MCF 10A (cell line): ENCODE results near the gene PGBD5. TPM values are rescaled to one million over a fixed set of nuclear protein-coding genes. Genes with fewer than 3 reads are reported as not detected.

Experiments
- BruUV-seq: library from RNA; stranded (reverse); fragments of 400-500 nt; replicated peaks from 2 replicates; lab custom pipeline; 2021; lab: Mats Ljungman, UMichigan
- CTCF ChIA-PET: fragments of 300-600 bp; sonication (Branson Sonifier 250); formaldehyde crosslinking; extraction: SDS; loops from one replicate; lab custom pipeline; 2021; ENCODE audit warnings: antibody characterized with exemption, inconsistent platforms; lab: Yijun Ruan, JAX
- POLR2A ChIA-PET: fragments of 300-600, 350-650 bp; sonication (Branson Sonifier 250); formaldehyde crosslinking; extraction: SDS; loops from one replicate; lab custom pipeline; 2020; ENCODE audit warnings: antibody characterized with exemption, inconsistent platforms; lab: Yijun Ruan, JAX
- DNase-seq: peaks from one replicate; pipeline ENCODE4 v3.0.0-alpha.2; 2018; ENCODE audit not compliant: unreplicated experiment
- H3K27ac Mint-ChIP-seq: one replicate; pipeline ENCODE4 v1.8.0; 2022; ENCODE audit warnings: mild to moderate bottlenecking, low read depth, mixed read lengths; ENCODE audit not compliant: unreplicated experiment
- H3K27me3 Mint-ChIP-seq: one replicate; pipeline ENCODE4 v1.8.0; 2022; ENCODE audit warnings: mixed read lengths; ENCODE audit not compliant: insufficient read depth, unreplicated experiment
- H3K36me3 Mint-ChIP-seq: one replicate; pipeline ENCODE4 v1.8.0; 2022; ENCODE audit warnings: mild to moderate bottlenecking, moderate library complexity, mixed read lengths; ENCODE audit not compliant: insufficient read depth, unreplicated experiment
- H3K4me1 Mint-ChIP-seq: one replicate; pipeline ENCODE4 v1.8.0; 2022; ENCODE audit warnings: mixed read lengths; ENCODE audit not compliant: insufficient read depth, unreplicated experiment
- H3K4me3 Mint-ChIP-seq: one replicate; pipeline ENCODE4 v1.8.0; 2022; ENCODE audit warnings: mild to moderate bottlenecking, moderate library complexity, mixed read lengths; ENCODE audit not compliant: unreplicated experiment
- H3K9me3 Mint-ChIP-seq: one replicate; pipeline ENCODE4 v1.8.0; 2022; ENCODE audit warnings: mixed read lengths; ENCODE audit not compliant: unreplicated experiment
- CTCF ChIP-seq: fragments of 200-600 bp; IDR thresholded peaks from one replicate; pipeline ENCODE4 v1.8.0; 2022; ENCODE audit warnings: antibody characterized with exemption, mild to moderate bottlenecking; ENCODE audit not compliant: unreplicated experiment
- intact Hi-C: fragments of 100-400 bp; cut with micrococcal nuclease; formaldehyde crosslinking; loops from 2 replicates; pipeline ENCODE4 v1.14.1; 2022
- total RNA-seq: library from RNA; stranded (reverse); gene quantifications from 2 replicates; pipeline ENCODE4 v1.2.3, GENCODE V29; 2022

Gene PGBD5
- total RNA-seq, 1 experiment from 2014 or later: 1.2 TPM

GRCh38 chr1:230314142-230314470, 112.0 kb downstream of the PGBD5 start:
- BruUV-seq: no TSS peak
- no peak for TF ChIP-seq CTCF
- peaks cover 15% of the 10 kb centered on the region for H3K27me3 Mint-ChIP-seq
- H3K4me3 Mint-ChIP-seq: no peak overlapping the region
- H3K4me1 Mint-ChIP-seq: peaks cover 16% of the 10 kb centered on the region
- CTCF ChIA-PET: interaction anchor here (0.7 to 8.8 kb wide), 5 partner anchors 12 to 655 kb away, joined by 3 to 145 read pairs (median 3); no protein-coding TSS in a partner anchor
- no peaks in the 10 kb centered on the region for H3K9me3 Mint-ChIP-seq
- intact Hi-C loops: loop anchor here (5.0 to 10.0 kb wide), 5 partner anchors 113 to 732 kb away; partner anchors contain the start of gene PGBD5
- DNase-seq: no peak
- H3K36me3 Mint-ChIP-seq: no peaks in the 10 kb centered on the region
- no peak overlapping the region for H3K27ac Mint-ChIP-seq
- POLR2A ChIA-PET: interaction anchor here (0.7 kb wide), 1 partner anchor 638 kb away, joined by 3 read pairs; no protein-coding TSS in a partner anchor

DNA sequence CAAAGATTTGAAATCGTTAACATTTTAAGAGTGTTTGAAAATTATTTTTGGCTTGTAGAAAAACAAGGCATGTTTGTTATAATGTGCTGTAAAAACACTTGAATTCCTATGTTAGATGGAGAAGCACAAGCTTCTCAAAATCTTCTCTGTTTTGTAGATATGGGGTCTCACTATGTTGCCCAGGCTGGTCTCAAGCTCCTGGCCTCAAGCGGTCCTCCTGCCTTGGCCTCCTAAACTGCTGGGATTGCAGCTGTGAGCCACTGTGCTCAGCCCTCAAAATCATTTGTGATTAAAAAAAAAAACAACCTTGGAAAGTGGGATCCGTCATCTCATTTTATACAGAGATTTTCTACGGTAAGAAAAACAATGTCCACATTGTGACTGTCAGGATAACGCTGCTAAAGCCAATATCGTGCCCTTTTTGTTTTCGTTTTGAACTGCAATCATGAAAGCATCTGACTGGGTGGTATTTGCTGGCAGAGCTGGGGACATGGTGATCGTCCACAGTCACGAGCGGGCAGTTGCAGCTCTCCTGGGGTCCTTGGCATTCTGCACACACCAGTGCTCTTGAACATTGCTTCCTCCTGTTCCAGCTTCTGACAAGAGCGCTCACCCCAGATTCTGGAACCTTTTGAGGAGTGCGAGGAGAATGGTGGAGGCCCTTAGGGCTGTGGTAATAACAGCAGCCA, 112.5 kb downstream of the PGBD5 start:
- no peak for TF ChIP-seq CTCF
- ChIA-PET CTCF (interaction anchor here (0.7 to 8.8 kb wide), 5 partner anchors 11 to 655 kb away, joined by 3 to 145 read pairs (median 3); no protein-coding TSS in a partner anchor), POLR2A (interaction anchor here (0.6 kb wide), 1 partner anchor 10 kb away, joined by 3 read pairs; no protein-coding TSS in a partner anchor)
- no peak for DNase-seq
- intact Hi-C loops: loop anchor here (5.0 to 10.0 kb wide), 5 partner anchors 114 to 731 kb away; partner anchors contain the start of gene PGBD5
- Mint-ChIP-seq H3K27me3 (peaks cover 15% of the 10 kb centered on the region), H3K9me3 (no peaks in the 10 kb centered on the region), H3K4me1 (peaks cover 16% of the 10 kb centered on the region), H3K4me3 (no peak overlapping the region), H3K36me3 (no peaks in the 10 kb centered on the region), H3K27ac (no peak overlapping the region)
- no TSS peak for BruUV-seq

DNA sequence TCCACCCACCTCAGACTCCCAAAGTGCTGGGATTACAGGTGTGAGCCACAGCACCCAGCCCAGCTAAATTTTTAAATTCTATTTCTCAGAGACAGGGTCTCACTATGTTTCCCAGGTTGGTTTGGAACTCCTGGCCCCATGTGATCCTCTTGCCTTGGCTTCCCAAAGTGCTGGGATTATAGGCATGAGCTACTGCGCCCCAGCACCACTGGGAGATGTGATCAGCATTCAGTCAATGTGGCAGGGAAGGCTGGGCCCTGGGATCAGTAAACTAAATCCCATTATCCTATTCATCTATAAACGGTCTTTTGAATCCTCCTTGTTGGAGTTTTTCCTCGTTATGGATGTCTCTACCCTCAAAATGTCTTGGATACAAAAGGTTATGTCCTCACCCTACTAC, 113.5 kb downstream of the PGBD5 start:
- no peaks in the 10 kb centered on the region for H3K9me3 Mint-ChIP-seq
- peaks cover 25% of the 10 kb centered on the region for H3K4me1 Mint-ChIP-seq

More for the DNA sequence above, 113.5 kb downstream of the PGBD5 start:
- Mint-ChIP-seq H3K36me3 (no peaks in the 10 kb centered on the region), H3K27ac (no peak overlapping the region), H3K27me3 (peaks cover 15% of the 10 kb centered on the region), H3K4me3 (no peak overlapping the region)
- POLR2A ChIA-PET: interaction anchor here (1.1 to 1.8 kb wide), 2 partner anchors 16 to 755 kb away, joined by 4 to 9 read pairs; no protein-coding TSS in a partner anchor
- CTCF ChIA-PET: interaction anchor here (0.6 to 8.8 kb wide), 9 partner anchors 15 to 815 kb away, joined by 3 to 145 read pairs (median 4); no protein-coding TSS in a partner anchor
- TF ChIP-seq CTCF: no peak
- DNase-seq: no peak
- intact Hi-C loops: loop anchor here (5.0 to 10.0 kb wide), 5 partner anchors 115 to 730 kb away; partner anchors contain the start of gene PGBD5
- no TSS peak for BruUV-seq
